Activated CD4-positive, CD25-positive, alpha-beta regulatory T cell (primary cell): ENCODE measurements around the gene RXFP2.
A peak's percentile ranks its signal among the peaks of the same experiment; 100 is the strongest.

ENCODE experiments used
- DNase-seq, 4 experiments: peaks; one replicate each; lab custom pipeline; 2025; lab: John Stamatoyannopoulos, UW

Gene RXFP2

GRCh38 chr13:31739226-31739625, at the start of gene RXFP2:
Gene RXFP2 (plus strand): TSS chr13:31739526. CDS start chr13:31739613, 87 bp downstream.
- no peak for DNase-seq

GRCh38 chr13:31697290-31697689, 42.0 kb upstream of the RXFP2 start:
- DNase-seq: no peak

- no peak for DNase-seq
Observed at GRCh38 chr13:31699650-31700049, 39.7 kb upstream of the RXFP2 start.

- no peak for DNase-seq
Observed at GRCh38 chr13:31703780-31704179, 35.5 kb upstream of the RXFP2 start.

- DNase-seq: no peak
Observed at GRCh38 chr13:31706105-31706504, 33.2 kb upstream of the RXFP2 start.

GRCh38 chr13:31717583-31717982, 21.7 kb upstream of the RXFP2 start:
- no peak for DNase-seq

- no peak for DNase-seq
Observed at GRCh38 chr13:31719214-31719613, 20.1 kb upstream of the RXFP2 start.

- DNase-seq: no peak
Observed at GRCh38 chr13:31722673-31723072, 16.7 kb upstream of the RXFP2 start.

- no peak for DNase-seq
Observed at GRCh38 chr13:31725841-31726240, 13.5 kb upstream of the RXFP2 start.

- no peak for DNase-seq
Observed at GRCh38 chr13:31731921-31732320, 7.4 kb upstream of the RXFP2 start.

GRCh38 chr13:31733066-31733465, 6.3 kb upstream of the RXFP2 start:
- no peak for DNase-seq

GRCh38 chr13:31733647-31734046, 5.7 kb upstream of the RXFP2 start:
- no peak for DNase-seq

- peak; percentile 14 to 29 (median 16) for DNase-seq
Observed at GRCh38 chr13:31742097-31742734, 2.9 kb downstream of the RXFP2 start.

GRCh38 chr13:31747291-31747690, 8.0 kb downstream of the RXFP2 start:
- DNase-seq: no peak

GRCh38 chr13:31747966-31748365, 8.6 kb downstream of the RXFP2 start:
- DNase-seq: no peak

GRCh38 chr13:31749929-31750328, 10.6 kb downstream of the RXFP2 start:
- DNase-seq: no peak

GRCh38 chr13:31755211-31755610, 15.9 kb downstream of the RXFP2 start:
- no peak for DNase-seq

- DNase-seq: no peak
Observed at GRCh38 chr13:31755803-31756212, 16.5 kb downstream of the RXFP2 start.

GRCh38 chr13:31756346-31756745, 17.0 kb downstream of the RXFP2 start:
- no peak for DNase-seq

GRCh38 chr13:31761951-31762350, 22.6 kb downstream of the RXFP2 start:
- no peak for DNase-seq

- DNase-seq: no peak
Observed at GRCh38 chr13:31764556-31764955, 25.2 kb downstream of the RXFP2 start.

GRCh38 chr13:31765138-31765785, 25.9 kb downstream of the RXFP2 start:
- DNase-seq: no peak

GRCh38 chr13:31767175-31767900, 28.0 kb downstream of the RXFP2 start:
- no peak for DNase-seq
